HL-60 (cell line): ENCODE data around the gene PBX3.

ENCODE experiments used
- CTCF ChIP-seq: IDR thresholded peaks from one replicate; pipeline ENCODE4 v1.5.1; 2011; ENCODE audit warnings: low read length, control low read depth, inconsistent platforms; ENCODE audit not compliant: insufficient read depth
- POLR2AphosphoS5 ChIP-seq: IDR thresholded peaks from 2 replicates; pipeline ENCODE4 v1.6.1; 2012; ENCODE audit warnings: low read depth
- REST ChIP-seq: IDR thresholded peaks from 2 replicates; pipeline ENCODE4 v1.6.1; 2012; ENCODE audit warnings: low read depth; ENCODE audit not compliant: insufficient replicate concordance
- SPI1 ChIP-seq: IDR thresholded peaks from 2 replicates; pipeline ENCODE4 v1.6.1; 2012; ENCODE audit warnings: low read depth, mild to moderate bottlenecking, borderline replicate concordance

- TF ChIP-seq CTCF (no peak), REST (no peak), SPI1 (no peak), POLR2AphosphoS5 (no peak)
These were observed 222.3 kb downstream of the PBX3 start for GRCh38 chr9:125969462-125969861.
